Stomach (tissue), 9 donors: ENCODE data around the gene KCNK10. TPM values are rescaled to one million over a fixed set of nuclear protein-coding genes. Genes with fewer than 3 reads are reported as not detected.
A peak's percentile ranks its signal among the peaks of the same experiment; 100 is the strongest.

Source experiments
- DNase-seq, 2 donors: peaks; one replicate each; pipeline versions ENCODE4 v3.0.0 to v3.0.0-alpha.2; 2013 to 2019
- H3K27ac ChIP-seq, 5 donors: fragments of 200-600 bp in 4 of 5; sonication (generic) in 4 of 5; one replicate each; pipeline ENCODE4 v1.5.1; 2013 to 2019; ENCODE audit warnings: mild to moderate bottlenecking in 1 of 5, moderate library complexity in 1 of 5
- H3K27me3 ChIP-seq, 3 donors: fragments of 200-600 bp; sonication (generic); one replicate each; pipeline ENCODE4 v1.5.1; 2017 to 2019; ENCODE audit warnings: mixed run types in 1 of 3
- H3K36me3 ChIP-seq, 4 donors: fragments of 200-600 bp; sonication (generic); 1 replicate in 3 of 4; 2 replicates in 1 of 4; pipeline ENCODE4 v1.5.1; 2016 to 2019
- H3K4me1 ChIP-seq, 4 donors: fragments of 200-600 bp; sonication (generic); one replicate each; pipeline ENCODE4 v1.5.1; 2016 to 2019
- H3K4me3 ChIP-seq, 4 donors: fragments of 200-600 bp; sonication (generic) in 3 of 4; one replicate each; pipeline ENCODE4 v1.5.1; 2016 to 2019; ENCODE audit warnings: mild to moderate bottlenecking in 1 of 4
- H3K9me3 ChIP-seq, 4 donors: fragments of 200-600 bp; sonication (generic); one replicate each; pipeline ENCODE4 v1.5.1; 2016 to 2019
- CTCF ChIP-seq, 7 experiments: fragments of 450-650 bp in 4 of 7; fragments of 200-600 bp in 3 of 7; sonication (generic) in 3 of 7; IDR thresholded peaks; one replicate each; pipeline ENCODE4 v1.5.1; 2016 to 2019; ENCODE audit warnings: antibody characterized with exemption in 7 of 7, control low read depth in 2 of 7, mild to moderate bottlenecking in 1 of 7
- EP300 ChIP-seq: sonication (generic); formaldehyde crosslinking; IDR thresholded peaks from one replicate; pipeline ENCODE4 v1.6.1; 2017; ENCODE audit warnings: antibody characterized with exemption
- POLR2A ChIP-seq, 4 donors: fragments of 450-650 bp; IDR thresholded peaks; one replicate each; pipeline ENCODE4 v1.6.1; 2016; ENCODE audit warnings: antibody characterized with exemption in 4 of 4, control low read depth in 2 of 4, mild to moderate bottlenecking in 1 of 4, moderate library complexity in 1 of 4
- POLR2AphosphoS5 ChIP-seq, 3 donors: sonication (generic); formaldehyde crosslinking; IDR thresholded peaks; one replicate each; pipeline ENCODE4 v1.6.1; 2016; ENCODE audit warnings: antibody characterized with exemption in 3 of 3
- WGBS, 5 donors: extraction: QIAGEN DNeasy Blood & Tissue Kit in 3 of 5; methylation state at CpG; one replicate each; pipeline versions ENCODE4 v1.1.5 to v1.1.7; 2013 to 2018; 5-methylcytosine and 5-hydroxymethylcytosine counted together
- intact Hi-C: fragments of 100-400 bp; cut with DNase I; formaldehyde crosslinking; loops from one replicate; pipeline ENCODE4 v1.15.1; 2023; ENCODE audit warnings: low total_unique reads
- polyA plus RNA-seq, 3 donors: library from polyadenylated mRNA; stranded (reverse); fragments of 200-250 nt; gene quantifications; one replicate each; pipeline ENCODE4 v1.2.3, GENCODE V29; 2013
- total RNA-seq, 5 donors: library from RNA; depleted of rRNA; stranded (reverse); fragments of >200 nt; gene quantifications; one replicate each; pipeline versions ENCODE4 v1.1.0 to v1.2.3, GENCODE V29; 2014 to 2016
- donor health status: healthy with polysubstance abuse.
- donor health status: Bipolar disorder and iron deficiency.
- donor health status: healthy.

KCNK10 gene
- total and polyA plus RNA-seq, 8 donors, result 0.06 to 8.7 (median 1.0) TPM; not detected in 1

- Histone ChIP-seq H3K27me3 (peaks cover 18 to 98% (median 79%) of the 10 kb centered on the region in 3 donors), H3K4me3 (peak overlapping the region; percentile 29 to 45 (median 38))
- 1 to 2% (median 2%) methylated on average over 34 to 69 of the region's 69 CpGs for WGBS, 5 donors
Observed at GRCh38 chr14:88323523-88324199, 592 bp upstream of the KCNK10 start.

GRCh38 chr14:88322504-88323085 lies 474 bp downstream of the KCNK10 start:
- WGBS, 5 donors, result 2 to 6% (median 5%) methylated on average over 26 of the region's 26 CpGs
- Histone ChIP-seq H3K36me3 (no peaks in the 10 kb centered on the region), H3K27ac (no peak overlapping the region), H3K4me1 (peaks cover 0 to 34% (median 20%) of the 10 kb centered on the region in 4 donors), H3K27me3 (peaks cover 18 to 97% (median 77%) of the 10 kb centered on the region in 3 donors), H3K4me3 (peak overlapping the region; percentile 29 to 45 (median 38)), H3K9me3 (no peaks in the 10 kb centered on the region)
- intact Hi-C loops, result no loop called here
- TF ChIP-seq EP300, result no peak
- TF ChIP-seq CTCF (IDR thresholded peaks at IDR 0.05), result no peak
- peak in 1 of 2 donors; percentile 9 for DNase-seq

More at GRCh38 chr14:88323523-88324199, 592 bp upstream of the KCNK10 start:
- no peak for TF ChIP-seq POLR2A (IDR thresholded peaks at IDR 0.05)
- no peak for TF ChIP-seq EP300
- no peak for TF ChIP-seq CTCF (IDR thresholded peaks at IDR 0.05)
- TF ChIP-seq POLR2AphosphoS5 (IDR thresholded peaks at IDR 0.05), result no peak
- Histone ChIP-seq H3K9me3 (peaks cover 0 to 7% (median 3%) of the 10 kb centered on the region in 4 donors), H3K27ac (no peak overlapping the region), H3K4me1 (peaks cover 0 to 34% (median 20%) of the 10 kb centered on the region in 4 donors), H3K36me3 (no peaks in the 10 kb centered on the region)
- peak in 1 of 2 donors; percentile 73 for DNase-seq
- intact Hi-C loops, result no loop called here

GRCh38 chr14:88321692-88322503 lies 1.2 kb downstream of the KCNK10 start:
- intact Hi-C loops, result no loop called here
- Histone ChIP-seq H3K9me3 (no peaks in the 10 kb centered on the region), H3K36me3 (no peaks in the 10 kb centered on the region), H3K4me1 (peaks cover 0 to 34% (median 20%) of the 10 kb centered on the region in 4 donors), H3K4me3 (no peak overlapping the region), H3K27ac (no peak overlapping the region), H3K27me3 (peaks cover 18 to 97% (median 73%) of the 10 kb centered on the region in 3 donors)
- no peak for TF ChIP-seq CTCF (IDR thresholded peaks at IDR 0.05)
- TF ChIP-seq EP300, result no peak
- no peak for TF ChIP-seq POLR2AphosphoS5 (IDR thresholded peaks at IDR 0.05)
- no peak for TF ChIP-seq POLR2A (IDR thresholded peaks at IDR 0.05)
- DNase-seq, result peak in 1 of 2 donors; percentile 9
- WGBS, 5 donors, result 17 to 21% (median 18%) methylated on average over 25 of the region's 25 CpGs

GRCh38 chr14:88318406-88318805 lies 4.7 kb downstream of the KCNK10 start:
- intact Hi-C loops, result no loop called here
- 69 to 82% (median 80%) methylated on average over 4 of the region's 4 CpGs for WGBS, 5 donors
- peaks cover 0 to 3% (median under 1%) of the 10 kb centered on the region in 4 donors for H3K9me3 ChIP-seq
- no peak overlapping the region for H3K27ac ChIP-seq
- H3K27me3 ChIP-seq, result peaks cover 6 to 64% (median 40%) of the 10 kb centered on the region in 3 donors
- peaks cover 0 to 16% (median 10%) of the 10 kb centered on the region in 4 donors for H3K4me1 ChIP-seq
- TF ChIP-seq POLR2AphosphoS5 (IDR thresholded peaks at IDR 0.05) (no peak), CTCF (IDR thresholded peaks at IDR 0.05) (no peak), POLR2A (IDR thresholded peaks at IDR 0.05) (no peak), EP300 (no peak)
- H3K36me3 ChIP-seq, result no peaks in the 10 kb centered on the region
- DNase-seq, result no peak
- no peak overlapping the region for H3K4me3 ChIP-seq
